ENCODE measurements around the gene SLIT3. TPM values are rescaled to one million over a fixed set of nuclear protein-coding genes. Genes with fewer than 3 reads are reported as not detected.

The SLIT3 gene
- total RNA-seq, 4 donors from 2014 or later, result 41.1 to 86.6 (median 62.7) TPM

- intact Hi-C loops (cut with DNase I), result loop anchor here (10.0 kb wide), 1 partner anchor 277 kb away; the partner anchor contains the start of gene SPDL1
- DNase-seq (ENCODE audit: extremely low spot score), result no peak
- Histone ChIP-seq H3K4me1 (peaks cover 0 to 3% (median 3%) of the 10 kb centered on the region in 4 donors), H3K9me3 (no peaks in the 10 kb centered on the region), H3K36me3 (no peaks in the 10 kb centered on the region), H3K27me3 (peaks cover 0 to 3% (median 0%) of the 10 kb centered on the region in 4 donors), H3K27ac (replicated peaks in 1 of 4) (no peak overlapping the region), H3K4me3 (no peak overlapping the region)
- no peak for TF ChIP-seq EP300 (IDR thresholded peaks at IDR 0.05)
- TF ChIP-seq CTCF (IDR thresholded peaks at IDR 0.05), result no peak
- no peak for TF ChIP-seq POLR2A (IDR thresholded peaks at IDR 0.05; ENCODE audit: low read depth)
- no peak for TF ChIP-seq POLR2AphosphoS5 (IDR thresholded peaks at IDR 0.05)
- 52% methylated on average over 2 of the region's 2 CpGs for WGBS
Observed at GRCh38 chr5:169307646-169308045, 6.7 kb upstream of the SLIT3 start.

- no peaks in the 10 kb centered on the region for H3K36me3 ChIP-seq
- peaks cover 8 to 25% (median 18%) of the 10 kb centered on the region in 4 donors for H3K4me1 ChIP-seq
- TF ChIP-seq CTCF (IDR thresholded peaks at IDR 0.05) (no peak), POLR2AphosphoS5 (IDR thresholded peaks at IDR 0.05) (no peak), EP300 (IDR thresholded peaks at IDR 0.05) (no peak), POLR2A (IDR thresholded peaks at IDR 0.05; ENCODE audit: low read depth) (no peak)
- peaks cover 0 to 15% (median 0%) of the 10 kb centered on the region in 4 donors for H3K27me3 ChIP-seq
- no peak for DNase-seq (ENCODE audit: extremely low spot score)
- H3K27ac ChIP-seq (replicated peaks in 1 of 4), result no peak overlapping the region
- no peaks in the 10 kb centered on the region for H3K9me3 ChIP-seq
- intact Hi-C loops (cut with DNase I), result loop anchor here (10.0 kb wide), 1 partner anchor 279 kb away; the partner anchor contains the start of gene SPDL1
- WGBS, result 85% methylated on average over 4 of the region's 4 CpGs
- H3K4me3 ChIP-seq, result no peak overlapping the region
Observed at GRCh38 chr5:169305366-169305765, 4.4 kb upstream of the SLIT3 start.

GRCh38 chr5:169304175-169304574, 3.2 kb upstream of the SLIT3 start:
- no peaks in the 10 kb centered on the region for H3K9me3 ChIP-seq
- TF ChIP-seq CTCF (IDR thresholded peaks at IDR 0.05), result no peak
- no peak for TF ChIP-seq POLR2AphosphoS5 (IDR thresholded peaks at IDR 0.05)
- TF ChIP-seq EP300 (IDR thresholded peaks at IDR 0.05), result no peak
- no peak for TF ChIP-seq POLR2A (IDR thresholded peaks at IDR 0.05; ENCODE audit: low read depth)
- no peak overlapping the region for H3K4me3 ChIP-seq
- DNase-seq (ENCODE audit: extremely low spot score), result no peak
- H3K27ac ChIP-seq (replicated peaks in 1 of 4), result no peak overlapping the region
- H3K36me3 ChIP-seq, result no peaks in the 10 kb centered on the region
- 80% methylated on average over 1 of the region's 1 CpG for WGBS
- intact Hi-C loops (cut with DNase I), result loop anchor here (5.0 to 10.0 kb wide), 3 partner anchors 281 to 622 kb away; partner anchors contain the start of gene SPDL1
- H3K27me3 ChIP-seq, result peaks cover 0 to 19% (median 0%) of the 10 kb centered on the region in 4 donors
- H3K4me1 ChIP-seq, result peaks cover 8 to 35% (median 27%) of the 10 kb centered on the region in 4 donors

- Histone ChIP-seq H3K27ac (replicated peaks in 1 of 4) (no peak overlapping the region), H3K4me3 (no peak overlapping the region), H3K4me1 (peaks cover 8 to 45% (median 37%) of the 10 kb centered on the region in 4 donors), H3K36me3 (no peaks in the 10 kb centered on the region), H3K9me3 (no peaks in the 10 kb centered on the region), H3K27me3 (peaks cover 0 to 19% (median 0%) of the 10 kb centered on the region in 4 donors)
- intact Hi-C loops (cut with DNase I), result loop anchor here (5.0 to 10.0 kb wide), 3 partner anchors 282 to 621 kb away; partner anchors contain the start of gene SPDL1
- no peak for TF ChIP-seq EP300 (IDR thresholded peaks at IDR 0.05)
- TF ChIP-seq CTCF (IDR thresholded peaks at IDR 0.05), result no peak
- no peak for TF ChIP-seq POLR2AphosphoS5 (IDR thresholded peaks at IDR 0.05)
- no peak for TF ChIP-seq POLR2A (IDR thresholded peaks at IDR 0.05; ENCODE audit: low read depth)
- DNase-seq (ENCODE audit: extremely low spot score), result no peak
Observed at GRCh38 chr5:169303119-169303515, 2.2 kb upstream of the SLIT3 start.

All from esophagus muscularis mucosa (tissue), 4 donors.